HT1080 (cell line): ENCODE measurements around the gene ZNF75A. TPM values are rescaled to one million over a fixed set of nuclear protein-coding genes. Genes with fewer than 3 reads are reported as not detected.
A peak's percentile ranks its signal among the peaks of the same experiment; 100 is the strongest.
"Not testable (repeated sequence)": the region's sequence is repeated elsewhere in the genome, so short reads cannot be mapped to it uniquely, and the experiment has no call there.

Experiments used
- DNase-seq: peaks from one replicate; pipeline ENCODE4 v3.0.0-alpha.2; 2015; ENCODE audit warnings: low read depth
- polyA plus RNA-seq, 2 experiments: library from polyadenylated mRNA; depleted of rRNA; stranded (reverse); fragments of >200 nt; gene quantifications; 2 replicates each; pipeline ENCODE4 v1.2.3, GENCODE V29; 2015
- total RNA-seq: library from RNA; depleted of rRNA; stranded (reverse); fragments of >200 nt; shearing (Covaris generic); gene quantifications from 2 replicates; pipeline ENCODE4 v1.2.3, GENCODE V29; 2014; rRNA removed

Gene ZNF75A
- 12.2 and 16.9 TPM in 2 replicates for total RNA-seq
- 9.3 and 11.9 TPM in 2 replicates for polyA plus RNA-seq (2015; cell fraction: cytosol; rRNA removed)
- polyA plus RNA-seq (2015; cell fraction: nucleus; rRNA removed): 38.4 and 43.3 TPM in 2 replicates

DNA sequence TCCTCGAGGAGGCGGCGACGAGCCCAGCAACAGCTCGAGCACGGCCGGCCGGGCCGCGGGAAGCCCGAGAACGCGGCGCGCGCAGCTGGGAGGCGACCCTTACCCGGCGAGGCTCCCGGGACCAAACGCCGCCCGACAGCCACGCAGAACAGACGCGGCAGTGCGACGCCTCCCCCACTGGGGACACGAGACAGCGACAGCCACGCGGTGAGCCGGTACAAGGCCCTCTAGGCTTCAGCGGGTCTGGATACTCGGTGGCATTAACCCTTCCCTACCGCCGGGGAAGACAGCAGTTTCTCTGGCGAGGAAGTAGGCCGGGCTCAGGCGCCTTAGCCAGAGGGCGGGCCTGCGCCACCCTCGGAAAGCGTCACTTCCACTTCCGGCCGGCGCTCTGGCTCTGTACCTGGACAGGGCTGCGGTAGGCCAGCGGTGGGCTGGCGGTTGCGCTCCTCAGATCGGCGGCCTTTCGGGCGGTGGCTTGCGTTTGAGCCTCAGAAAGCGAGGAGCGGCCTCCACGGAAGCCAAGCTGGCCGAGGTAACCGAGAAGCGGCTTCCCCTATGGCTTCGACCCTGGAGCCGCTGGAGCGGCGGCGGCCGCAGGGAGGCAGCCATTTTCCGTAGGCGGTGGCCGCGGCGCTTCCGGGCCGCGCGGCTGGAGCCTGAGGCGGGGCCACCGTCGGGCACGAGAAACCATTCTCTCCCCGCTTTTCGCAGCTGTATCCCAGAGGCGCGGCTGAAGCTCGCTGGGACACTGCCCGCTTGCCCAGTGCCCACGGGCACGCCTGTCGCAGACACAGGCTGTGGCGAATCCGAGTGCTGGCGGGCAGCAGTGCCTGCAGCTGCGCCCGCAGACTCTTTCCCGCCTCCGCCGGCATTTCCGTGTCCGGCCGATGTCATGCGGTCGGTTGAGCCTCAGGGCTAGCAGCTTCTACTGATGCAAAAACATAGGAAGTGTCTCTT, at the start of gene ZNF75A, which contains the start of gene TIGD7:
TSS of gene ZNF75A (plus strand) at position 389 of the 960 bp plus-strand sequence. CDS start 2,932 bp downstream, outside the sequence.
TSS of gene TIGD7 (minus strand) at position 322 of the 960 bp plus-strand sequence. CDS start 4,816 bp downstream, outside the sequence.
- DNase-seq: peak; percentile 86

DNA sequence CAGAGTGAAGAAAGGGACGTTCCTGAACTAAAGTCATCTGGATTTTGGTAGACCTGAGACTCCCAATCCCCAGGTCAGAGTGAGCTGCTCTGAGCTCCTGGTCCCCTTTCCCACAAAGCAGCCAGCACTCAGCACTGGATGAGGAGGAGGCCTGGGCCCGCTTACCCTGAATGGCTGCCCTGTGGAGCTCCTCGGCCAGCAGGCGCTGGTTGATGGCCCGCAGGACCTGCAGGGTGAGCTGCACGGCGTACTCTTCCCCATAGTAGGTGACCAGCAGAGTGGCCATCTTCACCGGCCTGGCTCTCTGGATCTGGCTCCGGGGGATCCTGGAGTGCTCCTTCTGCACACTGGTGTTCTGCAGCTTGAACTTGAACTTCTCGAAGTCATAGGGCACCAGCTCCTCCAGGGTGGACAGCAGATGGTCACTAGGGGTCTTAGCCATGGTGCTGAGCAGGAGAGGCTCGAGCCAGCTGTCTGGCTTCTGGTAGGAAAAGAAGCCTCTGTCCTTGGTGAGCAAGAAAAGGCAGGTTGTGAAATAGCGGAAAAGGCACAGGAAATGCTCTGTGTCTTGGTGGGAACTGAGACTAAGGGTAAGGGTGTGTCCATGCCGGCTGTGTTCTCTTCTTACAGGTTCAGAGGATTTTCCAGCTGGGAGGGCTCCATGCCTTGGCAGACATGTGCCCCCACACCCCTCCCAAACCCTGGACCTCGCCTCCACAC, 49.0 kb upstream of the ZNF75A start, which contains the start of gene MEFV:
TSS of gene MEFV (minus strand) at position 488 of the 720 bp plus-strand sequence. CDS start at position 442, 46 bp downstream.
- peak; percentile 61 for DNase-seq

DNA sequence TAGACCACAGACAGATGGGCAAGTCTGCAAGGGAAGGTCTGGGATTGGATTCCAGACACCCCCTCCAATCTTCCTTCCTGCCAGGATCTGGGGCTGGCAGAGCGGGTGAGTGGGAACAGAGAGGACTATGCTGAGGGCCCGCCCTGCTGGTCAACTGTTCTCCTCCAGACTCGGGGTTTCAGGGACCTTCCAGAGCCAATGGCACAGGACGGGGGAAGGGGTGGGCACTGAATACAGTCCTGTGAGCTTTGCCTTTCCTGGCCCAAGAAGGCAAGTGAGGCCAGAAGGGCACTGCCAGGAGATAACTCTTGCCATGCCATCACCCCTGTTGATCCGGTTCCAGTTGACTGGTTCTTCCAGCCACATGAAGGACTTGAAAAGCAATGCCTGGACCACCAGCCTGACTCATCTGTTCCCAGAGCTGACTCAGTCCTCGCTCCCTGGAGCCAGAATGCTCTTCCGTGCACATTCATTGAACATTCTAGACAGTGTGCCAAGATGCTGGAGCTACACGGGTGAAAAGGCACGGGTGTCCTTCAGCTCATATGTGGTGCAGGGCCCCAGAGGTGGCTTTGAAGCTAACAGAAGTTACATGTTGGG, 48.3 kb upstream of the ZNF75A start:
- DNase-seq: peak; percentile 70

DNA sequence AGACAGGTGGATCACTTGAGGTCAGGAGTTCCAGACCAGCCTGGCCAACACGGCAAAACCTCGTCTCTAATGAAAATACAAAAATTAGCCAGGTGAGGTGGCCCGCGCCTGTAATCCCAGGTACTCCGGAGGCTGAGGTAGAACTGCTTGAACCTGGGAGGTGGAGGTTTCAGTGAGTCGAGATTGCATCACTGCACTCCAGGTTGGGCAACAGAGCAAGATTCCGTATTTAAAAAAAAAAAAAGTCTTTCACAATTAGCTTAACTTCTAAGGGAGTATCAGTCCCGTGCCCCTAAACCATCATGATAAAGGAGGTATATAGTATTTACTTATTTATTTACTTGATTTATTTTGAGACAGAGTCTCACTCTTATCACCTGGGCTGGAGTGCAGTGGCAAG, 45.5 kb upstream of the ZNF75A start:
- no peak for DNase-seq

DNA sequence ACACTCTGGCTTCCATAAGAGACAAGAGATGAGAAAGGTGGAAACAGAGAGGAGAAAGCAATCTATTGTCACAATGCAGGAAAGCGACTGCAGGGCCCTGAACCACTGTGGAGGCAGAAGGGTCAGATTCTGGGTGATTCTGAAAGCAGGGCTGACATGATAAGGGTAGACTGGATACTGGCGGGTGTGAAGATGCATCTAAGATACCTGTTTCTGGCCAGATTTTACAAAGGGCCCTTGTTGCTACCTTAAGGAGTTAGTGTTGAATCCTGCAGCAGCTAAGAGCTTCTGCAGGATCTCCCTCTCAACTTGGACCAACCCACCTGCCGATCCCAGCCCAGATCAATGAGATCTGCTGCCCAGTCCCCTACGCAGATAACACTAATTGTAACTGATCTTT, 42.8 kb upstream of the ZNF75A start:
- DNase-seq: no peak

DNA sequence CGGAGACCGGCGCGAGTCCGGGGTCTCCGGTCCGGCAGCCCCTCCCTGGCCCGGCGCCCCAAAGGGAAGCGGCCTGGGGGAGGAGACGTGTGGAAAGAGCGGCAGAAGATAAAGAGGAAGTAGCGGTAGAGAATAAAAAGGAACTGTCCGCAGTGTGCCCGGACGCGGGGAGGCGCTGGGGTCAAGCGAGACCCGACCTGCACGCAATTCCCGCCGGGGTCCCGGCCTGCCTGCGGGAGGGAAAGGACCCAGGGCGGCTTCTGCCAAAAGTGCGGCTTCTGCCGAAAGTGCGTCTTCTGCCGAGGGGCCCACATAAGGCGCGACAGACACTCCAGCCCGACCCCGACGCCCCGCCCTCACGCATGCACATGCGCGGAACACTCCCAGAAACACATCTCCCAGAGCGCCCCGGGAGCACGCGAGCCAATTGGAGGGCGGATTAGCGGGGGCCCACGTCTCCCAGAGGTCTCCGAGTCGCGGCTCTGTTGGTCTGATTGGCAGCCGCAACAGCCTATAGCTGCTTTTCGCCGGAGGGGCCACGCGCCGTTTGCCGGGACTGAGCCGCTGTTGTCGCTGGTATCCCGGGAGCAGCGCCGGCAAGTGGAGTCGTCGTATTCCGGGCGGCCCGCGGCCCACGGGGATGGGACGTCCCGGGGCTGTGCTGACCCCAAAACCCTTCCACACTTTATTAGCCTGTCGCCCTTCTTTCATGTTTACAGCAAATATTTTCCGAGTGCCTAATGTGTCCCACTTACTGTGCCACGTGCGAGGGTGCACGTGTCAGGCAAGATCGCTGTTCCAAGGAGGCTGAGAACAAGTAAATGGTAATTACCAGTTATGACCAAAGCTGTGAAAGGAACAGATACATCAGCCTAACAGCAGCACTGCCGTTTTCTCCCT, 40.9 kb upstream of the ZNF75A start:
- peak; percentile 98 for DNase-seq

DNA sequence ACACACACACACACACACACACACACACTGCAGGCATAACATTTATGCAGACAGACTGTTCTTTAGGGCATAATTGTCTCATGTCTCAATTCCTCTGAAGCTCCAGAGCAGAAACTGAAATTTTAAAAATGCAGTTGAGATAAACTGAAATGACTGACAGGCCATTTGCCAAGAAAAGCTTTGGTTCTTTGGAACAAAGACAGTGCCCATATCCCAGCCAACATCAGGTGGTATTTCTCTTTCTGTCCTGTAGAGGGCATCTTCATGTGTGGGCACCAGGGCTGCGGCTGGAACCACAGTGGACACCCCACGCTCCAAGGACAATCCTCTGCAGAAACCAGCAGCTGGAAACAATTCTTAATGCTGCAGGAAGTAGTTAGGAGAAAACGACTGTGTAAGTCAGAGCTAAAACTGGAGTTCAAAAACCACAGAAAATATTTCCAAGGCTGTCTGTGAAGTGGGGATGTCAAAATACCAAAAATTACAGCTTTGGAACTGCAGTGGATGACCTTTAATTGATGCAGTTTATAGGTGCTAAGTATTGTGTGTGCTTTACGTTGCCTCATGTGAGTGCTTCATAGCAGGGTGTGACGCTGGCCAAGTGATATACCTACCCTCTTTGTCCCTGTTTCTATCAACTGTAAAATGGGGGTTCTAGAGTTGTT, 38.3 kb upstream of the ZNF75A start:
- peak; percentile 30 for DNase-seq

DNA sequence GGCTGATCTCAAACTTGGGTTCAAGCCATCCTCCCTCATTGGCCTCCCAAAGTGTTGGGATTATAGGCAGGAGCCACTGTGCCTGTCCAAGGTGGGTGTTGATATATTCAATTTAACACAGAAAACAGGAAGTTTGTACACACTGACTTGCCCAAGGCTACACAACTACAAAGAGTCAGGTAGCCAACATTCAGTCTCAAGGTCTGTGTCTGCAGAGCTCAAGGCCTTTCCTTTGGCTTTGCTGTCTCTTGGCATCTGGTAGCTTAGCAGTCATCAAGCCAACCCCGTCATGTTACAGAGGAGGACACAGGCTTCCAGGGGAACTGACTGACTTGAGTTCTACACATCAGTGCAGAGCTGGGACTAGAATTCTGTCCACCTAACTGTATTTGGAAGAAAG, 37.0 kb upstream of the ZNF75A start:
- DNase-seq: no peak

DNA sequence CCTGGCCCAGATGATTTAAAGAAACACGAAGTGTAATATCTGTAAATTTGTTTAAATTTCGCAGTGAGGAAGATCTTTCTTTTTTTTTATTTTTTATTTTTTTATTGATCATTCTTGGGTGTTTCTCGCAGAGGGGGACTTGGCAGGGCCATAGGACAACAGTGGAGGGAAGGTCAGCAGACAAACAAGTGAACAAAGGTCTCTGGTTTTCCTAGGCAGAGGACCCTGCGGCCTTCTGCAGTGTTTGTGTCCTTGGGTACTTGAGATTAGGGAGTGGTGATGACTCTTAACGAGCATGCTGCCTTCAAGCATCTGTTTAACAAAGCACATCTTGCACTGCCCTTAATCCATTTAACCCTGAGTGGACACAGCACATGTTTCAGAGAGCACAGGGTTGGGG, 34.6 kb upstream of the ZNF75A start:
- not testable (repeated sequence) for DNase-seq

DNA sequence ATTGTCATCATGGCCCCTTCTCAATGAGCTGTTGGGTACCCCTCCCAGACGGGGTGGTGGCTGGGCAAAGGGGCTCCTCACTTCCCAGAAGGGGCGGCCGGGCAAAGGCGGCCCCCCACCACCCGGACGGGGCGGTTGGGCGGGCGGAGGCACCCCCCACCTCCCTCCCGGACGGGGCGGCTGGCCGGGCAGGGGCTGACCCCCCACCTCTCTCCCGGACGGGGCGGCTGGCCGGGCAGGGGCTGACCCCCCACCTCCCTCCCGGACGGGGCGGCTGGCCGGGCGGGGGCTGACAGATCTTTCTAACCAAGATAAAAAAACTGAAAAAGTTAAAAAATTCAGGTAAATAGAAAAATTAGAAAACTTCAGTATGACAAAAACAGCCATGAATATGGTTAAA, 34.0 kb upstream of the ZNF75A start:
- not testable (repeated sequence) for DNase-seq

DNA sequence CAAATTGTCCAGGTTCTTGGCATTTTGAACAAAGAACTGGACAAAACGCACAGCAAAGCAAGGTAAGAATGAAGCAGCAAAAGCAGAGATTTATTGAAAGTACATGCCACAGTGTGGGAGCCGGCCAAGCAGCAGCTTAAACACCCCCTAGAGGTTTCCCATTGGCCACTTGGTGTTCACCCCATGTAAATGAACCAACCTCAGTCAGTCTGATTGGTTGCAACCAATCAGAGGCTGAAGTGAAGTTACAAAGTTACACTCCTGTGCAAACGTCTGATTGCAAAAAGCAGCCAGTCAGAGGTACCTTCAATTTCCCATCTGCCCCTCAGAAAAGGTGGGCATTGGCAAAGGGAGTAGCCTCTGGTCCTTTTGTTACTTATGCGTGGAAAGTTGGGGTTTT, 30.8 kb upstream of the ZNF75A start:
- peak; percentile 54 for DNase-seq

DNA sequence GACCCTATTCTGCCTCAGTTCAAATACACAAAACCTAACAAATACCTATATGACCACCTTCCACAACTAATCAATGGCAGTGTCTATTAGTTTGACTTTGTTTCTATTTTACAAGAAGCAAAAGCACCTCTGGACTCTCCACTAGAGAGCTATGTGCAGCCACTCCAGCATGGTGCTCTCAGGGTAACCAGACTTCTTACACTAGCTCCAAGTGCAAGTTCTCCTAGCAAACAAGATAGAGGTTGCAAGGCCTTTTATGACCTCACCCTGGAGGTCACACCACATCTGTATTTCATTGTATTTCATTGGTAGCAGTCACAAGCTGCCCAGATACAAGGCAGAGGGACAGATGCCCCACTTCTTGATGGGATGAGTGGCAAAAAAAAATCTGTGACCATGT, 30.4 kb upstream of the ZNF75A start:
- DNase-seq: no peak

DNA sequence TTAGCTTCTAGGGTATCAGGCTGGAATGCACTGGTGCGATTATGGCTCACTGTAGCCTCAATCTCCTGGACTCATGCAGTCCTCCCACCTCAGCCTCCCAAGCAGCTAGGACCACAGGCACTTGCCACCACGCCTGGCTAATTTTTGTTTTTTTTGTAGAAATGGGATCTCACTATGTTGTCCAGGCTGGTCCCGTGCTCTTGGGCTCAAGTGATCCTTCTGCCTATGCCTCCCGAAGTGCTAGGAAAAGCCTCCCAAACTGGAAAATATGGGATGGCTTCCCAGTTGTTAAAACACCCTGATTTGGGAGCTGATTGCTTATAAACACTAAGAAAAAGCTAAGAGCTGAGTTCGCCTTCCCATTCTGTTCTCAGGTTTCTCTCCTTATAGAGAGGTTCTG, 28.6 kb upstream of the ZNF75A start:
- DNase-seq: no peak

DNA sequence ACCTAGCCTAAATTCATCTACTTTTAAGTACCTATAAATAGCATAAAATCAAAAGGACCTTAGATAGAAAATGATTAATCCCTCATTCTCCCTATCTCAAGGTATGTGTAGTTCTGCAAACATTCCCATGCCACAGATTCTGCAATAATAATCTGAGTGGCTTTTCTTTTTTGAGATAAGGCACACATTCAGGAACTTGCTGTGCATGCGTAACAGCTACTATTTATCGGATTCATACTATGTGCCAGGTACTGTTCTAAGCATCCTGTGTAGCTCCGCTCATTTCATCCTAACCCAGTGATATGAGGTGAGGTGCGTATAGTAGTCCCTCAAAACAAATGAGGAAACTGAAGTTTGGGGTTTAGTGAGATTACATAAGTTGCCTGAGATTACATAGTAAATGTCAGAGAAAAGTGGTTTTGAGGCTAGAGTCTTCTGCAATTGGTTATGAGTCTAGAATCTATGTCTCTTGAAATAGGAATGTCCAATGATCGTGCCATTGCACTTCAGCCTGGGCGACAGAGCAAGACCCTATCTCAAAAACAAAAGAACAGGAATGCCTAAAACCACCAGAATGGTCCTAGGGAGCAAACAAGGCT, 24.0 kb upstream of the ZNF75A start:
- DNase-seq: no peak

DNA sequence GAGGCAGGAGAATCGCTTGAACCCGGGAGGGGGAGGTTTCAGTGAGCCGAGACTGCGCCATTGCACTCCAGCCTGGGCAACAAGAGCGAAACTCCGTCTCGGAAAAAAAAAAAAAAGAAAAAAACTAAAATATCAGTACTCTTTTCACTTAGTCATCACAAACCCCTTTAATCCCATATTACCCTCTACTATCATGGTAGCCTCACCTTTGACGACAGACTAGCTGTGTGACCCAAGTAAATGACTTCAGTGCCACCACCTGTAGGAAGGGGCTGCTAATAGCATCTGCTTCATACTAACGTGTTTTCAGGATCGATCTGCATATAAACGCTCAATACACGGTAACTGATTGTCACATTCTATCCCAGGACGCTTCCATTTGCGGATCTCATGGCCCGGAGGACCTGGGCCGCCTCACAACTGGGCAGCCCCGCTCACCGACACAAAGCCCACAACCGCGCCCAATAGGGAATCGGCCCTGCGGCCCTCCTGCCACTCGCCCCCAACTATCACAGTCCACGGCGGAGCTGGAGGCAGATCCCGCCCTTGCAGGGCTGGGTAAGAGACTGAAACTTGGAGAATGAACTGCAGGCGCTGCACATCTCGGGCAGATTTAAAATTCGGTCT, 23.1 kb upstream of the ZNF75A start:
- DNase-seq: no peak

DNA sequence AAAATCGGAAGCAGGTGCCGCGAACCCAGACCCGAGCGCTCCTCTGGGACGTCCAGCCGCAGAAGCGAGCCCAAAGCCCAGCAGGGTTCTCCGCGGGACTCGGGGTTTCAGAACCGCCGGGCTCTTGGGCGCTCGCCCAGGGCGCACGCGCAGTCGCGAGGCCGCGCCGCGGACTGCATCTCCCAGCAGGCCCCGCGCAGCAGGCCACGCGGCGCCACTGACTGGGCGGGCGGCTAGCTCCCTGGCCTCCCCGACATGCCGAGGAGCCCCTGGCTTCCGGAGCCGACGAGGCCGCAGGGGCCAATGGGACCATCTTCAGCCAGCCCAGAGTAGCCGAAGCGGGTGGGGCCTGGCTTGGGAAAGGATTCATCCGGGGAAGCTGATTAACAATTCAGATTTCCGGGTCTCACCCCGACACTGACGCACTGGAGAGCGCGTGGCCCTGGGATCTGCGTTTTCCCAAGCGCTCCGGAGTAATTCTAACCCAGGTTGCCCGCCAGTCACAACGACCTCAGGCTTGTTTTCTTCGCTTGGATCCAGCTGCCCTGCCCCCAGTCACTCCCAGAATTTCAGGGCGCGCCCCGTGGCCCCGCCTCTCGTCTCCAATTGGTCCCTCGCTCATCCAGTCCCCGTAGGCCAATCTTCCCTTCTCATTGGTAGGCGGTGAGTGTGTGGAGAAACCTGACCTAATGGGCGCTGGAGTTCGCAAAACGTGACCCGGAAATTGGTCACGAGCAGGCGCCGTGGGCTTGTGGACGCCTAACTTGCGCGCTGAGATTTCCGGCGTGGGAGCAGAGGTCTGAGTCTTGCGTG, 22.4 kb upstream of the ZNF75A start, which contains the start of gene ZNF263:
TSS of gene ZNF263 (plus strand) at position 762 of the 813 bp plus-strand sequence. CDS start 328 bp downstream, outside the sequence.
- peak; percentile 96 for DNase-seq

DNA sequence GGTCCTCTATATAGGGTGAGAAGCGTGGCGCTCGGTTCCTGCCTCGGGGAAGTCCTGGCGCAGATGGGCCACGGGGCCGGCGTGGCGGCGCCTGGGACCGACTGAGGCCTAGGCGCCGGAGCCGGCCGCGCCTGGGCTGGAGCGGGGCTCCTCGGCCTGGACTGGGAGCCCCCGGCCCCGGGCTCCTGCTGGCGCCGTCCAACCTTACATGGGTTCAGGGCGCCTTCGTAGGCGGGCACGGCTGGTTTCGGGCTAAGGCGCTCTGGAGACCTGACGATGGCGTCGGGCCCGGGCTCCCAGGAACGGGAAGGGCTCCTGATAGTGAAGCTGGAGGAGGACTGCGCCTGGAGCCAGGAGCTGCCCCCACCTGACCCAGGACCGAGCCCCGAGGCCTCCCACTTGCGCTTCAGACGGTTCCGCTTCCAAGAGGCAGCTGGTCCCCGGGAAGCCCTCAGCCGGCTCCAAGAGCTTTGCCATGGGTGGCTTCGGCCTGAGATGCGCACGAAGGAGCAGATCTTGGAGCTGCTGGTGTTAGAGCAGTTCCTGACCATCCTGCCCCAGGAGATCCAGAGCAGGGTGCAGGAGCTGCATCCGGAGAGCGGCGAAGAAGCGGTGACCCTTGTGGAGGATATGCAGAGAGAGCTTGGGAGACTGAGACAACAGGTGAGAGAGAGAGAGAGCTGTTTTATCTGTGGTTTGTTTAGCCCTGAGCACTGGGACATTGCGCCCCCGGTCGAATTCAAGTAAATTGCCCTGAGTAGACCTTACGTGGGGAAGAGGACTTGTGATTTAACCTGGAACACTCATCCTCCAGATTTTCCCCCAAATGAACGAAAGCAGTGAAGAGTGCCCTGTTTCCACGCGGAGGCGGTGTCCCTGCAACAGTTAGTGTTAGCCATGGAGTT, 21.5 kb upstream of the ZNF75A start:
- DNase-seq: no peak
